ENCODE measurements around the gene CREBL2. TPM values are rescaled to one million over a fixed set of nuclear protein-coding genes. Genes with fewer than 3 reads are reported as not detected.

The CREBL2 gene
- total RNA-seq, 2 experiments from 2014 or later: 3.4 to 4.3 TPM

GRCh38 chr12:12606781-12607589 lies 4.7 kb upstream of the CREBL2 start:
- no TSS peak for BruUV-seq (replicated peaks)
- no peak overlapping the region for H3K27ac ChIP-seq (ENCODE audit: low read depth, low read length, poor library complexity, severe bottlenecking)
- DNase-seq (ENCODE audit: low spot score): no peak
- H3K4me2 ChIP-seq (ENCODE audit: low read length): no peak overlapping the region
- CTCF ChIA-PET (ENCODE audit: unreplicated experiment): no interaction called here
- no peaks in the 10 kb centered on the region for H4K20me1 ChIP-seq (ENCODE audit: insufficient read depth, low read length)
- intact Hi-C loops (cut with micrococcal nuclease; ENCODE audit: unreplicated experiment): no loop called here
- H3K36me3 ChIP-seq (ENCODE audit: insufficient read depth, low read length): no peaks in the 10 kb centered on the region
- H3K9me3 ChIP-seq (ENCODE audit: low read length): no peaks in the 10 kb centered on the region
- H3K4me3 ChIP-seq (ENCODE audit: low read depth, low read length, poor library complexity, severe bottlenecking): no peak overlapping the region
- H3K4me1 ChIP-seq (ENCODE audit: insufficient read depth, low read length, poor library complexity, severe bottlenecking): no peaks in the 10 kb centered on the region
- H2AFZ ChIP-seq (ENCODE audit: low read length): no peak overlapping the region
- POLR2A ChIA-PET: interaction anchor here (0.6 to 0.7 kb wide), 3 partner anchors 20 to 228 kb away, joined by 3 read pairs; no protein-coding TSS in a partner anchor
- H3K9me2 ChIP-seq (ENCODE audit: insufficient read depth, low read length): no peaks in the 10 kb centered on the region
- TF ChIP-seq EZH2phosphoT487 (IDR thresholded peaks at IDR 0.05; ENCODE audit: borderline replicate concordance, low read depth, low read length): no peak
- TF ChIP-seq, protein P1, sequence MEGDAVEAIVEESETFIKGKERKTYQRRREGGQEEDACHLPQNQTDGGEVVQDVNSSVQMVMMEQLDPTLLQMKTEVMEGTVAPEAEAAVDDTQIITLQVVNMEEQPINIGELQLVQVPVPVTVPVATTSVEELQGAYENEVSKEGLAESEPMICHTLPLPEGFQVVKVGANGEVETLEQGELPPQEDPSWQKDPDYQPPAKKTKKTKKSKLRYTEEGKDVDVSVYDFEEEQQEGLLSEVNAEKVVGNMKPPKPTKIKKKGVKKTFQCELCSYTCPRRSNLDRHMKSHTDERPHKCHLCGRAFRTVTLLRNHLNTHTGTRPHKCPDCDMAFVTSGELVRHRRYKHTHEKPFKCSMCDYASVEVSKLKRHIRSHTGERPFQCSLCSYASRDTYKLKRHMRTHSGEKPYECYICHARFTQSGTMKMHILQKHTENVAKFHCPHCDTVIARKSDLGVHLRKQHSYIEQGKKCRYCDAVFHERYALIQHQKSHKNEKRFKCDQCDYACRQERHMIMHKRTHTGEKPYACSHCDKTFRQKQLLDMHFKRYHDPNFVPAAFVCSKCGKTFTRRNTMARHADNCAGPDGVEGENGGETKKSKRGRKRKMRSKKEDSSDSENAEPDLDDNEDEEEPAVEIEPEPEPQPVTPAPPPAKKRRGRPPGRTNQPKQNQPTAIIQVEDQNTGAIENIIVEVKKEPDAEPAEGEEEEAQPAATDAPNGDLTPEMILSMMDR (conservative IDR thresholded peaks at IDR 0.05; ENCODE audit: low read length): no peak
- H3K79me2 ChIP-seq (ENCODE audit: insufficient read depth, low read depth, low read length): no peaks in the 10 kb centered on the region

DNA sequence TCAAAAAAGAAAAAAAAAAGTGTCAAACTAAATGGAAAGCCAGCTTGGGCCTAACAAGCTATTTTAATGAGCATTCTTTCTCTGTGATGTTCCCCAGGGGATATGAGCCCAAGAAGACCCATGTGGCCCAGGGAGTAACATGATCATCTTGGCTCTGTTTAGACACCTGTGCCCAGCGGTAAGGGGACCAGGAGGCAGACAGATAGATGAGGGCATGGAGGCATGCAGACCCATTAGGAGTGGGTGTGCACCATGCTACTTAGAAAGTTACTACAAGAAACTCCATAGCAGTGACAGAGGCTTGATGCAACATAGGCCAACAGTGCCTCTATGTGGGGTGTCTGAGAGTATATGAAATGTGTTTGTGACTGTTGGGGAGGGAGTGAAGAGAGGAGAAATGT lies 3.1 kb upstream of the CREBL2 start:
- Histone ChIP-seq H3K9me3 (ENCODE audit: low read length) (no peaks in the 10 kb centered on the region), H3K4me1 (ENCODE audit: insufficient read depth, low read length, poor library complexity, severe bottlenecking) (peaks cover 4% of the 10 kb centered on the region), H3K79me2 (ENCODE audit: insufficient read depth, low read depth, low read length) (no peaks in the 10 kb centered on the region), H3K36me3 (ENCODE audit: insufficient read depth, low read length) (no peaks in the 10 kb centered on the region), H3K4me2 (ENCODE audit: low read length) (no peak overlapping the region), H3K9me2 (ENCODE audit: insufficient read depth, low read length) (no peaks in the 10 kb centered on the region), H4K20me1 (ENCODE audit: insufficient read depth, low read length) (no peaks in the 10 kb centered on the region), H2AFZ (ENCODE audit: low read length) (no peak overlapping the region), H3K27ac (ENCODE audit: low read depth, low read length, poor library complexity, severe bottlenecking) (no peak overlapping the region), H3K4me3 (ENCODE audit: low read depth, low read length, poor library complexity, severe bottlenecking) (no peak overlapping the region)
- intact Hi-C loops (cut with micrococcal nuclease; ENCODE audit: unreplicated experiment): no loop called here
- no peak for TF ChIP-seq EZH2phosphoT487 (IDR thresholded peaks at IDR 0.05; ENCODE audit: borderline replicate concordance, low read depth, low read length)
- TF ChIP-seq, protein P1 (conservative IDR thresholded peaks at IDR 0.05; ENCODE audit: low read length): 0 out of 2 replicates have a peak, but pooled peaks have one; percentile 33
- BruUV-seq (replicated peaks): no TSS peak
- DNase-seq (ENCODE audit: low spot score): peak; percentile 12
- ChIA-PET CTCF (ENCODE audit: unreplicated experiment) (no interaction called here), POLR2A (no interaction called here)

GRCh38 chr12:12609692-12610091 lies 2.0 kb upstream of the CREBL2 start:
- H3K27ac ChIP-seq (ENCODE audit: low read depth, low read length, poor library complexity, severe bottlenecking): no peak overlapping the region
- intact Hi-C loops (cut with micrococcal nuclease; ENCODE audit: unreplicated experiment): no loop called here
- CTCF ChIA-PET (ENCODE audit: unreplicated experiment): no interaction called here
- no peak overlapping the region for H3K4me2 ChIP-seq (ENCODE audit: low read length)
- H3K9me2 ChIP-seq (ENCODE audit: insufficient read depth, low read length): no peaks in the 10 kb centered on the region
- no peaks in the 10 kb centered on the region for H3K9me3 ChIP-seq (ENCODE audit: low read length)
- H4K20me1 ChIP-seq (ENCODE audit: insufficient read depth, low read length): no peaks in the 10 kb centered on the region
- POLR2A ChIA-PET: interaction anchor here (0.7 to 0.9 kb wide), 2 partner anchors 9 to 248 kb away, joined by 4 read pairs; no protein-coding TSS in a partner anchor
- BruUV-seq (replicated peaks): no TSS peak
- no peak overlapping the region for H2AFZ ChIP-seq (ENCODE audit: low read length)
- H3K4me3 ChIP-seq (ENCODE audit: low read depth, low read length, poor library complexity, severe bottlenecking): no peak overlapping the region
- no peak for TF ChIP-seq EZH2phosphoT487 (IDR thresholded peaks at IDR 0.05; ENCODE audit: borderline replicate concordance, low read depth, low read length)
- TF ChIP-seq, protein P1 (conservative IDR thresholded peaks at IDR 0.05; ENCODE audit: low read length): no peak
- DNase-seq (ENCODE audit: low spot score): no peak
- H3K4me1 ChIP-seq (ENCODE audit: insufficient read depth, low read length, poor library complexity, severe bottlenecking): peaks cover 4% of the 10 kb centered on the region
- no peaks in the 10 kb centered on the region for H3K36me3 ChIP-seq (ENCODE audit: insufficient read depth, low read length)
- no peaks in the 10 kb centered on the region for H3K79me2 ChIP-seq (ENCODE audit: insufficient read depth, low read depth, low read length)

Measured in OCI-LY7 (cell line).